GM21447 (cell line): Measurements from ENCODE around the gene STH.

Experiments
- ATAC-seq: cut with Tn5 transposase; IDR thresholded peaks from one replicate; pipeline ENCODE4 v1.9.1; 2021; ENCODE audit not compliant: unreplicated experiment

STH gene

GRCh38 chr17:45966606-45967280 is 32.3 kb upstream of the STH start:
- ATAC-seq = no peak

GRCh38 chr17:45967378-45967777 is 31.7 kb upstream of the STH start:
- ATAC-seq = no peak

- ATAC-seq = no peak
Measured at GRCh38 chr17:45968732-45969131, 30.3 kb upstream of the STH start.

- ATAC-seq = no peak
Measured at GRCh38 chr17:45969726-45970125, 29.3 kb upstream of the STH start.

GRCh38 chr17:45970659-45971058 is 28.4 kb upstream of the STH start:
- no peak for ATAC-seq

- ATAC-seq = no peak
Measured at GRCh38 chr17:45971698-45972141, 27.3 kb upstream of the STH start.

GRCh38 chr17:45972531-45972930 is 26.5 kb upstream of the STH start:
- ATAC-seq = no peak

GRCh38 chr17:45973099-45973780 is 25.8 kb upstream of the STH start:
- ATAC-seq = no peak

GRCh38 chr17:45973946-45974859 is 24.8 kb upstream of the STH start:
- no peak for ATAC-seq

GRCh38 chr17:45974916-45975630 is 24.0 kb upstream of the STH start:
- ATAC-seq = no peak

- no peak for ATAC-seq
Measured at GRCh38 chr17:45975640-45976295, 23.3 kb upstream of the STH start.

GRCh38 chr17:45976391-45976754 is 22.7 kb upstream of the STH start:
- no peak for ATAC-seq

- ATAC-seq = no peak
Measured at GRCh38 chr17:45976755-45977505, 22.1 kb upstream of the STH start.

- no peak for ATAC-seq
Measured at GRCh38 chr17:45977506-45977824, 21.6 kb upstream of the STH start.

- ATAC-seq = no peak
Measured at GRCh38 chr17:45977976-45978626, 20.9 kb upstream of the STH start.

- no peak for ATAC-seq
Measured at GRCh38 chr17:45979137-45979536, 19.9 kb upstream of the STH start.

- ATAC-seq = no peak
Measured at GRCh38 chr17:45980855-45981254, 18.2 kb upstream of the STH start.

- no peak for ATAC-seq
Measured at GRCh38 chr17:45981306-45981705, 17.7 kb upstream of the STH start.

GRCh38 chr17:45982791-45983613 is 16.0 kb upstream of the STH start:
- ATAC-seq = no peak
